SH-SY5Y (cell line): Measurements from ENCODE around the gene SPIN1.

Experiments
- GATA2 ChIP-seq: IDR thresholded peaks from 2 replicates; pipeline ENCODE4 v1.6.1; 2011; ENCODE audit warnings: mild to moderate bottlenecking, low read depth, low read length
- GATA3 ChIP-seq: IDR thresholded peaks from 2 replicates; pipeline ENCODE4 v1.6.1; 2011; ENCODE audit warnings: low read depth, mild to moderate bottlenecking, low read length, moderate library complexity

DNA sequence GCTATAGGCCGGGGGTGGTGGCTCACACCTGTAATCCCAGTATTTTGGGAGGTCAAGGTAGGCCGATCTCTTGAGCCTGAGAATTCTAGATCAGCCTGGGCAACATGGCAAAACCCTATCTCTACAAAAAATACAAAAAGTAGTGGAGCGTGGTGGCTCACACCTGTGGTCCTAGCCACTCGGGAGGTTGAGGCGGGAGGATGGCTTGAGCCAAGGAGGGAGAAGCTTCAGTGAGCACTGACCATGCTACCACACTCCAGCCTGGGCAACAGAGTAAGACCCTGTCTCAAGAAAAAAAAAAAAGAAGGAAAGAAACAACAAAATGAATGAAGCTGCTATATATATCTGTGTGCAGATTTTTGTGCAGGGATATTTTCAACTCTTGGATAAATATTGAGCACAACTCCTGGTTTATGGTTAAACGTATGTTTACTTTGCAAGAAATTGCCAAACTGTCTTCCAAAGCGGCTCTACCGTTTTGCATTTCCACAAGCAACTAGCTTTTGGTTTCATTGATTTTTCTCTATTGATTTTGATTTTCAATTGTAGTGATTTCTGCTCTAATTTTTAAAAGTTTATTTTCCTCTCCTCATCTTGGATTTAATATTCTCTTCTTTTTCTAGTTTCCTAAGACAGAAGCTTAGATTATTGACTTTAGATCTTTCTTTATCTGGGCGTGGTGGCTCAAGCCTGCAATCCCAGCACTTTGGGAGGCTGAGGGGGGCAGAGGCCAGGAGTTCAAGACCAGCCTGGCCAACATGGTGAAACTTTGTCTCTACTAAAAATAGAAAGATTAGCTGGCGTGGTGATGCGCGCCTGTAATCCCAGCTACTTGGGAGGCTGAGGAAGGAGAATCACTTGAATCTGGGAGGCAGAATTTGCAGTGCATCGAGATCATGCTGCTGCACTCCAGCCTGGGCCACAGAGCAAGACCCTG lies 49.2 kb downstream of the SPIN1 start:
- TF ChIP-seq GATA3 = no peak
- no peak for TF ChIP-seq GATA2
